ENCODE measurements around the gene CEP20.
A peak's percentile ranks its signal among the peaks of the same experiment; 100 is the strongest.
"Not testable (repeated sequence)": the region's sequence is repeated elsewhere in the genome, so short reads cannot be mapped to it uniquely, and the experiment has no call there.

The CEP20 gene

DNA sequence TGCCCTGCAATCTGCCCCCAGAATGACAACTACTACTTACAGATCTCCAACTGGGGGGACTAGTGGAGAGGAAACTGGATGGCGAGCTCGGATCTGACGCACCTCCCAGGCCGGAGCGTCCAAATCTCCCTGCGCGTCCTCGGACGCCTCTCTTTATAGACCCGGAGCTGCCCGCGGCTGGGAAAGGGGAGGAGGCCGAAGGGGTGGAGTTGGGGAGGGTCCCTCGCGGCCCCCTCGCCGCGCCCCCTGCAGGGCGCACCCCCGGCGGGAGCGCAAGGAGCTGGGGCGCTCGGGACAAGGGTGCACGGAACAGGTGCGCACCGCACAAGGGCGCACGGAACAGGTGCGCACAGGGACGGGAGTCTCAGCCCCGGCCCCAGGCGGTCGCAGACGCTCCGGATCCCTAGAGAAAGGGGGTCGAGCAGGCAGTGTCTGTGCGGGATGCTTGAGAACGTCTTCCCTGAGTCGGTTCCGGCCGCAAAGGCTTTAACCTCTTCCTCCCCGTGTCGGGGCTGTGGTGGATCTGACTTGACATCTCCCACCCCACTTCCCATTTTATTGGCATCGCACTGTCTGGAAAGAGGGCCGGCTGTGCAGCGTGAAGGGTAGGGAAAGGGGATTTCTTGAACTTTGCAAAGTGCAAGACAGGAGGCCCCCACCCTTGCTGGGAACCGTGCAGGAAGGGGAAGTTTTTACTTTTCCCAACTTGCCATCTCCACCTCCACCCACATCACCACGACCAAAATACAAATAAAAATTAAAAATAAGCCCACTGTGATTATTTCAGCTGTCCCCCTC, 31.3 kb downstream of the CEP20 start, which contains the start of gene MYH11:
MYH11 (minus strand) TSS at position 128 of the 798 bp plus-strand sequence. CDS start 18,776 bp downstream, outside the sequence.
- DNase-seq, result no peak

DNA sequence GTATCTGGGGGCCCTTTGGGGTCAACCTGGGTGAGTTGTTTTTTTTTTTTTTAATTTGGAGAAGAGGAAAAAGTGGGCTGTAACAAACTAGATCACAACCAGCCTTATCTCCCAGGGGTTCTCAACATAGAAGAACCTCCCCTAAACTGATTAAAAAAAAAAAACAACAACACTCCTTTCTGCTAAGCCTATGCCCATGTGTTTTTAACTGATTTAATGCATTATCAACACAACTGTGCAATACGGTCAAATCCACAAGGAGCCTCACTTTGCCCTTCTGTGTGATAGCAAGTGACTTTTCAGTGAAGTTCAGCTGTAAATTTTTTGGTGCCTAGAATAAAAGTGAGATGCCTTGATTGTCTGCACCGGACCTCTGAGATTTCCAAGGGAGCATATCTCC, 32.2 kb downstream of the CEP20 start:
- DNase-seq, result no peak

DNA sequence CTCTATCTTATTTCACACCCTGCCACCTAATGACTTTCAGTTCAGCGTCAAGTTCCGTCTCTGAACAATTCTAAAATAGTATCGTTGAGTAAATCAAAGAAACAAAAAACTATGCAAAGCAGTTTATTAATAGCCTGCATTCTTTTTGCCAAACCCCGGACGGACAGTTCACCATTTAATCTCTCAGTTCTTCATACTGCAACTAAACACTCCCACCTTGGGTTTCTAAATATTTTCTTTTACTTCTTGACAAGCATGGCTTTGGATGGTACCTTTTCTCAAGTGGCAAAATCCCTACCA, 32.7 kb downstream of the CEP20 start:
- no peak for DNase-seq

DNA sequence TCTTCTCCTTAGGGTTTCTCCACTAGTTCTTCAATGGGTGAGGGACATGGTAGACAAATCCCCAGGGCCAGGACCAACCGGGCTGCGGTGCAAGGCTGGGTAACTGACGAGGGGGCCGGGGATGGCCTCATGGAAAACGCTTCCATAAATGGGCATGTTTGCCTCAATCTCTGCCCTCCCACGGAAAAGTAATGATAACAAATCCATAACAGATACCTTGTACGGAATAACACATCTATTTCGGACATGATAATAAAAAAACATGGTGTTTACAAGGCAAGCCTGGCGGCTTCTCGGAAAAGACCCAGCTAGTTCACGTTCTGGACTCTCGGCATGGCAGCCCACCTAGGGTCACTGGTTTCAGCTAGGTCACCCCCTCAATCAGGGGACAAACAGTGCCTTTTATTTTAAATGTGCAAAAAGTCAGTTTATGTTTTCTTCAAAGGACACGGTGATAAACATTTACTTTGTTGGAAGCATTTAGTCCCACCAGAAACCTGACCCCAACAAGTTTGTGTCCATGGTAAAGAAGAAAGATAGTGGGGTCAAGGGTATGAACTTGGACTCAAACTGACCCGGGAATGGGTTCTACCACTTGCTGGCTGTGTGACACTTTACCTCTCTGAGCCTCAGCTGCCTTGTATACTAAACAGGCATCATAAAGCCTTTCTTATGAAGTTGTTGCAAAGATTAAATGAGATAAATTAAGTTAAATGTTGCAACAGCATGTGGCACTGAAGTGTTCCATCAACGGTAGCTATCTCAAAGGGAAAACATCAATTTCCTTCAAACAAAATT, 33.3 kb downstream of the CEP20 start:
- DNase-seq, result no peak

DNA sequence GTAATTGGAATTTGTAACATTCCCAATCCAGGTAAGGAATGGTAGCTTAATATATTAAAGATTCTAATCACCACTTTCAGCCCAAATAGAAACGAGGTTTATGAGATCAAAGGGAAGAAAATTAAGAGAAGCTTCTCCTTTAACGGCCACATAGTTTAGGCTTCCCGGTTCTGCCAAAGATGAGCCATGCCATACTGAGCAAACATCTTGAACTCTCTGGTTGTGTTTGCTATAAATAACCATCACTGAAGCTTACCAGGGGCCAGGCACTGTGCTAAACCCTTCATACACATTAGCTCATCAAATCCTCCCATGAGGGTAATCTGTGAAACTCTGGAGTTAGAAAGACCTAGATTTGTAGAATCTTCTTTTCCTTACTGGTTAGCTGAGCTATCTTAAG, 34.3 kb downstream of the CEP20 start:
- no peak for DNase-seq

DNA sequence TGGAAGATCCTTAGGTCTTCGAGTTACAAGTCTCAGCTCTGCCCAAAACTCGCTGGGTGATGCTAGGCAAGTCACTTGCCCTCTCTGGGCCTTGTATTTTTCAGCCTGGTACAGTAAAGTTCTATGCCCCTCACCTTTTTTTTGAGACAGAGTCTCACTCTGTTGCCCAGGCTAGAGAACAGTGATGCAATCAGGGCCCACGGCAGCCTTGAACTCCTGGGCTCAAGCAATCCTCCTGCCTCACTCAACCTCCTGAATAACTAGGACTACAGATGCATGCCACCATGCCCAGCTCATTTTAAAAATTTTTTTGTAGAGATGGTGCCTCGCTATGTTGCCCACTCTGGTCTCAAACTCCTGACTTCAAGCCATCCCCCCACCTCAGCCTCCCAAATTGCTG, 35.4 kb downstream of the CEP20 start:
- no peak for DNase-seq

DNA sequence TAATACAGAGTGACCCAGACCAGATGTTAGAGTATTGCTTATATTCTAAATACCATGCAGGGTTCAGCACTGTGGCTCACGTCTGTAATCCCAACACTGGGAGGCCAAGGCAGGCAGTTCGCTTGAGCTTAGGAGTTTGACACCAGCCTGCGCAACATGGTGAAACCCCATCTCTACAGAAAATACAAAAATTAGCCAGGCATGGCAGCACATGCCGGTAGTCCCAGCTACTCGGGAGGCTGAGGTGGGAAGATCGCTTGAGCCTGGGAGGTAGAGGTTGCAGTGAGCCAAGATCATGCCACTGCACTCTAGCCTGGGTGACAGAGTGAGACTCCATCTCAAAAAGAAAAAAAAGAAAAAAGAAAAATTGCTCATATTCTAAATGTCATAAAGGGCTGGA, 37.8 kb downstream of the CEP20 start:
- not testable (repeated sequence) for DNase-seq

DNA sequence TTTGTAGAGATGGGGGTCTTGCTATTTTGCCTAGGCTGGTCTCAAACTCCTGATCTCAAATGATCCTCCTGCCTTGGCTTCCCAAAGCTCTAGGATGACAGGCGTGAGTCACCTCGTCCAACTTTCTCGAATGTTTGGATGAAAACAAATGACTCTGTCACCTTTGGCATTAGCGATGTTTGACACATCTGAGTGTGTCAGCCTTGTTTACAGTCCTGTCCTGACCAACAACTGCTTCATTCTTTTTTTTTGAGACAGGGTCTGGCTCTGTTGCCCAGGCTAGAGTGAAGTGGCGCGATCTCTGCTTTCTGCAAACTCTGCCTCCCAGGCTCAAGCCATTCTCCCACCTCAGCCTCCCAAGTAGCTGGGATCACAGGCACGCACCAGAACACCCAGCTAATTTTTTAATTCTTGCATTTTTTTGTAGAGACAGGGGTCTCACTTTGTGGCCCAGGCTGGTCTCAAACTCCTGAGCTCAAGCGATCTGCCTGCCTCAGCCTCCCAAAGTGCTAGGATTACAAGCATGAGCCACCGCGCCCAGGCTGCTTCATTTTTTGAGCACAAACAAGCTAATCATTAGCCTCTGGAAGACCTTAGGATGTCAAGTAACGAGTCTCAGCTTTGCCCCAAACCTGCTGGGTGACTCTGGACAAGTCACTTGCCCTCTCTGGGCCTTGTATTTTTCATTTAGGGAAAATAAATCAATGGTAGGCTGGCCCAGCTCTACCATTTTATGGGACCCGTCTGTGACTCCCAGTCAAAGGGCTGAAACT, 39.0 kb downstream of the CEP20 start:
- DNase-seq, result no peak

DNA sequence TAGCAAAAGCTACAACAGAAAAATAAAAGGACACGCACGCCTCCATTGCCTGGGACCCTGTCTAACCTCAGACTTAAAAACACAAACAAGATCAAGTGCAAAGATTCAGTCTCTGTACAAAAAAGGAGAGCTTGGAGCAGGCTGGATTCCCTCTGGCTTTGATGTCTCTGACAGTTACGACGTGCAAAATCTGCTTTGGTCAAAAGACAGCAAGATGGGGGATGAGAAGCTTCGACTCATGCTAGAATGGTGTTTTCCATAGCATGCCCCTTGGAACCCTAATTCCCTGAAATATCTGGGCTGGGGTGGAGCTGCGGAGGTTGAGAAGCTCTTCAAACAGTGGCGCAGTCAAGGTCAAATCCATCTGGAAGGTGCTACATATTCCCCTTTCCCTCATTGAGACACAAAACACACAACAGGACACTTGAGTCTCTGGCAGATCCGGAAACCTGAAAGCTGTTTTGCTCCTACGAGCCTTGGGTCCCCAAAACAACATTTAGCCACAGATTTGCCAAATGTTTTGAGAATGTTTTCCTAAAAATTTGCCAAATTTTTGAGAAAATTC, 40.7 kb downstream of the CEP20 start:
- DNase-seq, result no peak

DNA sequence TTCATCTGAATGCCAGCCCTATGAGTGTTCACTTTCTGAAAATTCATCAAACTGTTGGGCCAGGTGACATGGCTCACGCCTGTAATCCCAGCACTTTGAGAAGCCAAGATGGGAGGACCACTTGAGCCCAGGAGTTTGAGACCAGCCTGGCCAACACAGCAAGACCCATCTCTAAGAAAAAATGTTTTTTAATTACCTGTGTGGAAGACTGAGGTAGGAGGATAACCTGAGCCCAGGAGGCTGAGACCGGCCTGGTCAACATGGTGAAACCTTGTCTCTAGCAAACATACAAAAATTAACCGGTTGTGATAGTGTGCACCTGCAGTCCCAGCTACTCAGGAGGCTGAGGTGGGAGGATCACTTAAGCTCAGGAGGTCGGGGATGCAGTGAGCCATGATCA, 41.9 kb downstream of the CEP20 start:
- no peak for DNase-seq

DNA sequence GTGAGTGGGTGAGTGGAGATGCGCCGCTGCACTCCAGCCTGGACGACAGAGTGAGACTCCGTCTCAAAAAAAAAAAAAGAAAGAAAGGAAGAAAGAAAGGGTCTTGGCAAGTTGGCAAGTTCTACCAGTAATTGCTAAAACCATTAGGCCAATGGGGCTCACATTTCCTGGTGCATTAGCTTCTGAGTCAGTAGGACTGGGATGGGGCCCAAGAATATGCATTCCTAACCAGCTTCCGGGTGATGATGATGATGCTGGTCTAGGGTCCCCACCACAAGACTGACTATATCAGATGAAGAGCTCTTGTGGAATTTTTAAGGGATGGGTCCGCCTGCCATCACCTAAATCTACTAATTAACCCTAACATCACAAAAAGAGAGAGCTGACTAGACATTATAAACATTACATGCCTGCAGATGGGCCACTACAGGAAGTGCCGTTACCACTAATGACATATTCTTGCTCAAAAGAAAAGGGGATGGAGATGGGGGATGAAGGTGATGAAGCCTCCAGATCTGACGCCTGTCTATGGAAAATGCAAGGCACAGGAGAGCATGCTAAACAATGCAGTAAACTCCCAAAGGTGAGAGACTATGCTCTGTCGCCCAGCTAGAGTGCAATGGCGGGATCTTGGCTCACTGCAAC, 44.6 kb downstream of the CEP20 start:
- no peak for DNase-seq

DNA sequence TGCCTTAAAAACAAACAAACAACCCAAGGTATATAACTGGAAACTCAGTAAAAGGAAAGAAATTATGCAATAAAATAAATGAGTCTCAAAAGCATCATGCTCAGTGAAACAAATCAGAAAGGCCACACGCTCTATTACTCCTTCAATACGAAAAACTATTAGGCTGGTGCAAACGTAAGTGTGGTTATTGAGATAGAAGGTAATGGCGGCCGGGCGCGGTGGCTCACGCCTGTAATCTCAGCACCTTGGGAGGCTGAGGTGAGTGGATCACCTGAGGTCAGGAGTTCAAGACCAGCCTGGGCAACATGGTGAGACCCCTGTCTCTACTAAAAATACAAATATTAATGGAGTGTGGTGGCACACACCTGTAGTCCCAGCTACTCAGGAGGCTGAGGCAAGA, 49.2 kb downstream of the CEP20 start:
- not testable (repeated sequence) for DNase-seq

DNA sequence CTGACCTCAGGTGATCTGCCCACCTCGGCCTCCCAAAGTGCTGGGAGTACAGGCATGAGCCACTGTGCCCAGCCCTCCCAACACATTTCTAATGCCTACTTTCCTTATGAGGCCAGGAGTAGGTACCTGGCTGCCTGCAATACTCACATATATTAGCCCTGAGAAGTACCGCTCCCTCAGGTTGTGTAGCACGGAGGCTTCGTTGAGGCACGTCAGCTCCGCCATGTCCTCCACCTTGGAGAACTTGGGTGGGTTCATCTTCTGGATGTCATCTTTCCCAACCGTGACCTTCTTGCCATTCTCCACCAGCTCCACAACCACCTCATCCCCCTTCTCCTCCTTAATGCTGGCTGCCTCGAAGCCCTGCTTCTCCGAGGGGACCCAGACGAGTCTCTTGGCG, 50.6 kb downstream of the CEP20 start:
- DNase-seq, result no peak

DNA sequence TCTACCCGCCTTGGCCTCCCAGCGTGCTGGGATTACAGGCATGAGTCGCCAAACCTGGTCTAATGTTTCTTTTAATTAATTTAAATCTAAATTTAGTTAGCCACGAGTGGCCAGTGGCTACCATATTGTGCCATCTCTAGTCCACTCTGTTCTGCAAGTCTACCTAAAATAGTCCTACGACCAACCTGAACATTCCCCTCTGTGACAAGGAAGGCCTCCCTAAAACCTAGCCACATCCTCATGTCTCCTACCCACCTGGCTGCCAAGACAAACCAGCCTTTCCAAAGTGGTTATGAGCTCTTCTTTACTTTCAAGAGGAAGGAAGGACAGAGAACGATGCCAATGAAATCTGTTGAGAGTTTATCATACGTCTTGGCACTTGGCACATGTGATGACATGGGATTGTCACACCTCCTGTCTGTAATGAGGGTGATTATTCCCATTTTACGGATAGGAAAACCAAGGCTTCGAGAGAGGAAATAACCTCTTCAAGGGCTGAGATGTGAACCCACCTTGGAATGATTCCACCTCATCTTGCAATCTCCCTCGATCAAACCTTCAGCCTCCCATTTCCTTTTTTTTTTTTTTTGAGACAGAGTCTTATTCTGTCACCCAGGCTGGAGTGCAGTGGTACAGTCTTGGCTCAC, 51.3 kb downstream of the CEP20 start:
- DNase-seq, result no peak

DNA sequence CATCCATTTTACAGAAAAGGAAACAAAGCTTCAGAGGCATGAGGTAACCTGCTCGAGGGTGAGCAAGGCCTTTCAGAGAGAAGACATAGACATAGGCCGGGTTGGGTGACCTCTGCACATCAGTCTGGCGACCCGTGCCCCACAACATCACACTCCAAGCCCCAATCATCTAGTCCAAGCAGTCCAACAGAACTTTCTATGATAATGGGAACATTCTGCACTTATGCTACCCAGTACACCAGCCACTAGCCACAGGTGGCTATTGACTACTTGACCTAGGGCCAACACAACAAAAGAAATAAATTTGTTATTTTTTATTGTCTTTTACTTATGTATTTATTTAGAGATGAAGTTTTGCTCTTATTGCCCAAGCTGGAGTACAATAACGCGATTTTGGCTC, 52.3 kb downstream of the CEP20 start:
- DNase-seq, result no peak

DNA sequence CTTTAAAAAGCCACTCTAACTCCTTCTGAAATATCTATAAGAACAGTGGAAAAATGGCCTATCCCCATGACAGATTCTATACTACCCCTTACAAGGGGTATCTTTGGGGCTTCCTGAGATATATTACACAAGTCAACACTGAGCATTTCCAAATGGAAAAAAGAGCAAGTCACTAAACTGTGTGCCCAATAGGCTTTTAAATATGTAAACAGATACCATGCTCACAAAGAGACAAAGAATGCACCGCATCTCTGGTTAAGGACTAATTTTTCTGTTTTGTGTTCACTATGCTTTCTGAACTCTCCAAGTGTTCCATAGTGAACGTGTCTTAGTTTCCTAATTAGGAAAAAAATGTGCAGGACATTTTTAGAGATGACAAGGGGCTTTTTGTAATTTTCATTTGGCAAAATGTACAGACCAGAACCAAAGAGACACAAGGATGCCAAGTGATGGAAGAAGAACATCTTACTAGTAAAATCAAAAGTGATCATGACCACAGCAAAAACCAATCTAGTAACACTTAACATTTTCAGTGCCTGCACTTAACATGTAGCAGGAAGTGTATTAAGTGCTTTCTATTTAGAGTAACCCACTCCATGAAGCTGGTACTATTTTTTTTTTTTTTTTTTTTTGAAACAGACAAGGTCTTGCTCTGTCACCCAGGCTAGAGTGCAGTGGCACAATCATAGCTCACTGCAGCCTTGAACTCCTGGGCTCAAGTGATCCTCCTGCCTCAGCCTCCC, 53.1 kb downstream of the CEP20 start:
- DNase-seq, result peak; percentile 14

DNA sequence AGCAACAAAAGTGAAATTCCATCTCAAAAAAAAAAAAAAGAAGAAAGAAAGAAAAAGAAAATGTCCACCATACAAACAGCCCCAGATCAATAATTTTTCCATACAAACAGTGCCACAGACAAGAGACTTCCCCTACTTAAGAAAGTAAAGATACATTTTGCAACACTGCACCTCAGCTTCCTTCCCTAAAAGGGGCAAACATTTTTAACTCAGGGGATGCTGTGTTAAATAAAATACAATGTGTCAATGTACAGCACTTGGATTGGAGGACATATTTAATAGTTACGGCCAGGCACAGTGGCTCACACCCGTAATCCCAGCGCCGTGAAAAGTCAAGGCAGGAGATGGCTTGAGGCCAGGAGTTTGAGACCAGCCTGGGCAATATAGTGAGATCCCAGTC, 53.9 kb downstream of the CEP20 start:
- no peak for DNase-seq

DNA sequence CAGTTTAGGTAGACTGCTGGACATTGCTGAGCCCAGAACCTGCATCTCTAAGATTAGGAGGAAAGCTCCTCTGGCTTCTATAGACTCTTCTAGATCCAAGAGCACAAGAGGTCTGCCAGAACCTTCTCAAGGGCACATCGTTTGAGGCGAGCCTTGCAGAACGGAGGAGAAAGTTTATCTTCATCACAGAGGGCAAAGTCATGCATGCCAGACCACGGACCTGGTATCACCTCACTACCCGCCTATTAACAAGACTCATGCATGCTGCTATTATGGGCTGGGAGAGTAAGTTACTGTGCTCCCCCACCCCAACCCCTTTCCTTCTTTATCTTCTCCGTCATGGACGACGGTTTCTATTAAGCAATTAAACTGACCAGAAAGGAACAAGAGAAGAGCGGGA, 54.9 kb downstream of the CEP20 start:
- no peak for DNase-seq

DNA sequence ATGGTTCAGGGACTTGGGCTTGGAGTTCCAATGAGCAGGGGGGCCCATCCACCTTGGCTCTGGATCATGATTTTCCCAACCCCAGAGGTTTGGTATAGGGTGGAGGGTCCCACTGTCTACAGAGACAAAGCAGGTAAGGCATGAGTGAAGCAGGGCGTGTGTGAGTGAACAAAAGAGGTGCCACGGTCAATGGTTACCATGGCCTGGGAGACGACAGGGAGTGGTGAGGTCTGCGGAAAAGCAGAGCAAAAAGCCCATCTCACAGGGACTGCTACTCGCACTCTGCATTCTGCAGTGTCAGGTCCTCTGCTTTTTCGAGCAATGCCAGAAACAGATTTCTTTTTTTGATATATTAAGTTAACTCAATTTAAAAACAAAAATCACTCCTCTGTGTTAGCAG, 56.2 kb downstream of the CEP20 start:
- no peak for DNase-seq

DNA sequence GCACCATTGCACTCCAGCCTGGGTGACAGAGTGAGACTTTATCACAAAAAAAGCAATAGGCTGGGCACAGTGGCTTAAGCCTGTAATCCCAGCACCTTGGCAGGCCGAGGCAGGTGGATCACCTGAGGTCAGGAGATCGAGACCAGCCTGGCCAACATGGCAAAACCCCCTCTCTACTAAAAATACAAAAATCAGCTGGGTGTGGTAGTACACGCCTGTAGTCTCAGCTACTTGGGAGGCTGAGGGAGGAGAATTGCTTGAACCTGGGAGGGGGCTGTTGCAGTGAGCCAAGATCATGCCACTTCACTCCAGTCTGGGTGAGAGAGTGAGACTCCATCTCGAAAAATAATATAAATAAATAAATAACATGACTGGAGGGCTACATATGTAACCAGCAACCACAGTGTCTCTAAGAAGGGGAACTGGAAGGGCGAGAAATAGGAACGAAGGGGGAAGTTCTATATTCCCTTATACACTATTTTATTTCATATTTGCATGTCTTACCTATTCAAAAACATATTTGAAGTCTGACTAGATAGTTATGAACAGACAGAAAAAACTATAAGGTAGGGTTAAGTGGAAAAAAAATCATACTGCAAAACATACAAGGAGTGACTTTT, 57.5 kb downstream of the CEP20 start:
- DNase-seq, result no peak

DNA sequence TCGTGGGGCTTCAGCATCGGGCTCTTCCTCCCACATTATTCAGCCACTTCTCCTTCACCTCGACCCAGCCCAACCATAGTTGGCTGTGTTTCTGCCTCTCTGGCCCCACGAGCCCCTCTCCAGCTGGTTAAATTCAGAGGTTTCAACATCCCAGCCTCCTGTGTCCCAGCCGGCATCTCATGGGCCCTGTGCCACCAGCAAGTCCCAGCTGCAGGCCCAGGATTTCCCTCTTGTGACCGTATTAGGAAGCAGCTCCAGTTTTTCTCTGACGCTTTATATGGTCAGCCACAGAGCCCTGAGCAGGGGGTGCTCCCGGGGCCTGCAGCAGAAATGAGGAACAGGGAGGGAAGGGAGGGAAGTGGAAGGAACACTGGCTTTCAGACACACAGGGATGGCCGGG, 58.9 kb downstream of the CEP20 start:
- no peak for DNase-seq

All from DMS79 treated with DMSO at 0.1 percent for 48 hours (cell line).